ENCODE data around the gene CLCA4. TPM values are rescaled to one million over a fixed set of nuclear protein-coding genes. Genes with fewer than 3 reads are reported as not detected.

CLCA4 gene
- total and polyA plus RNA-seq, 4 donors, result 0.03 TPM; not detected in 3

GRCh38 chr1:86619313-86619712, 72.4 kb downstream of the CLCA4 start:
- no peak overlapping the region for H3K4me3 ChIP-seq (ENCODE audit: low read depth in 1 of 3, low read length in 3 of 3)
- H3K27ac ChIP-seq (ENCODE audit: low read depth in 1 of 2, low read length in 2 of 2), result no peak overlapping the region
- H3K9me3 ChIP-seq (ENCODE audit: control insufficient read depth in 4 of 4, low read length in 3 of 4), result peaks cover 0 to 25% (median 5%) of the 10 kb centered on the region in 4 donors
- WGBS, result 82% methylated on average over 4 of the region's 4 CpGs
- peaks cover 0 to 6% (median 0%) of the 10 kb centered on the region in 4 donors for H3K27me3 ChIP-seq (ENCODE audit: control insufficient read depth in 4 of 4, insufficient read depth in 4 of 4, low read length in 3 of 4)
- no peak for DNase-seq (ENCODE audit: low spot score)
- TF ChIP-seq RXRA (IDR thresholded peaks at IDR 0.05), result no peak
- no peak for TF ChIP-seq MAX (IDR thresholded peaks at IDR 0.05)
- TF ChIP-seq CTCF (IDR thresholded peaks at IDR 0.05; ENCODE audit: low read depth, low read length, missing input control), result no peak
- no peak for TF ChIP-seq TAF1 (conservative IDR thresholded peaks at IDR 0.05)
- TF ChIP-seq FOXA1 (IDR thresholded peaks at IDR 0.05), result no peak
- TF ChIP-seq GABPA (IDR thresholded peaks at IDR 0.05 in 1 of 2, conservative IDR thresholded peaks at IDR 0.05 in 1 of 2), result no peak
- TF ChIP-seq YY1 (IDR thresholded peaks at IDR 0.05), result no peak
- TF ChIP-seq RAD21 (IDR thresholded peaks at IDR 0.05), result no peak
- no peak for TF ChIP-seq NR2F2 (IDR thresholded peaks at IDR 0.05)
- TF ChIP-seq JUND (IDR thresholded peaks at IDR 0.05), result no peak
- no peak for TF ChIP-seq ZBTB33 (IDR thresholded peaks at IDR 0.05)
- TF ChIP-seq REST (IDR thresholded peaks at IDR 0.05), result no peak
- TF ChIP-seq SP1 (IDR thresholded peaks at IDR 0.05), result no peak
- no peak for TF ChIP-seq FOXA2 (IDR thresholded peaks at IDR 0.05)
- TF ChIP-seq ATF3 (IDR thresholded peaks at IDR 0.05), result no peak
- TF ChIP-seq HNF4A (conservative IDR thresholded peaks at IDR 0.05), result no peak
- no peak for TF ChIP-seq HNF4G (IDR thresholded peaks at IDR 0.05)
- TF ChIP-seq EGR1 (IDR thresholded peaks at IDR 0.05; ENCODE audit: low read depth in 2 of 2), result no peak
- H3K36me3 ChIP-seq (ENCODE audit: control insufficient read depth in 4 of 4, insufficient read depth in 3 of 4, low read depth in 1 of 4, low read length in 3 of 4), result no peaks in the 10 kb centered on the region
- H3K4me1 ChIP-seq (ENCODE audit: control insufficient read depth in 4 of 4, insufficient read depth in 4 of 4, low read length in 3 of 4), result no peaks in the 10 kb centered on the region
- no peak overlapping the region for H3K9ac ChIP-seq (ENCODE audit: low read depth in 1 of 2, low read length in 2 of 2)
